ENCODE results near the gene HOXA10.

Gene HOXA10

GRCh38 chr7:27209933-27210440 is 35.9 kb upstream of the HOXA10 start:
- TF ChIP-seq, protein P1, sequence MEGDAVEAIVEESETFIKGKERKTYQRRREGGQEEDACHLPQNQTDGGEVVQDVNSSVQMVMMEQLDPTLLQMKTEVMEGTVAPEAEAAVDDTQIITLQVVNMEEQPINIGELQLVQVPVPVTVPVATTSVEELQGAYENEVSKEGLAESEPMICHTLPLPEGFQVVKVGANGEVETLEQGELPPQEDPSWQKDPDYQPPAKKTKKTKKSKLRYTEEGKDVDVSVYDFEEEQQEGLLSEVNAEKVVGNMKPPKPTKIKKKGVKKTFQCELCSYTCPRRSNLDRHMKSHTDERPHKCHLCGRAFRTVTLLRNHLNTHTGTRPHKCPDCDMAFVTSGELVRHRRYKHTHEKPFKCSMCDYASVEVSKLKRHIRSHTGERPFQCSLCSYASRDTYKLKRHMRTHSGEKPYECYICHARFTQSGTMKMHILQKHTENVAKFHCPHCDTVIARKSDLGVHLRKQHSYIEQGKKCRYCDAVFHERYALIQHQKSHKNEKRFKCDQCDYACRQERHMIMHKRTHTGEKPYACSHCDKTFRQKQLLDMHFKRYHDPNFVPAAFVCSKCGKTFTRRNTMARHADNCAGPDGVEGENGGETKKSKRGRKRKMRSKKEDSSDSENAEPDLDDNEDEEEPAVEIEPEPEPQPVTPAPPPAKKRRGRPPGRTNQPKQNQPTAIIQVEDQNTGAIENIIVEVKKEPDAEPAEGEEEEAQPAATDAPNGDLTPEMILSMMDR (IDR thresholded peaks at IDR 0.05; ENCODE audit: insufficient read depth, low read depth, low read length, missing control alignments), result no peak
- DNase-seq (ENCODE audit: low read depth), result no peak
- no peak overlapping the region for H3K4me3 ChIP-seq (ENCODE audit: low read length)

DNA sequence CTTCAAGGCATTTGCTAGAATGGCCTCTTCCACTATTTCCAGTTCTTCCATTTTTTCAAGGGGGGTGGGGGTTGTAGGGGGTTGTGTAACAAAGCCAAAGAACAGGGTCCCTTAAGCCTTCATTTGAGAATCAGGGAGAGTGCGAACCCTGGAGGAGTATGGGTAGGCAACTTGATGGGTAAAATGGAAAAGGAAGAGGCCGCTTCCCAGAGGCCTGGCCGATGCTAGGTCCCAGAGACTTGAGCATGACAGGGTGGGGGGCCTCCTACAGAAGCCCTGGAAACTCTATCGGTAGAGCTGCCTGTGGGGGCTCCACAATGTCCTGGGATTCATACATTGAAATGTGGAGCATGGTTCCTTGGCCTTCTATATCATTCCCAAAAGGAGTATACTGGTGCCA is 34.9 kb upstream of the HOXA10 start:
- no peak overlapping the region for H3K4me3 ChIP-seq (ENCODE audit: low read length)
- TF ChIP-seq, protein P1 (IDR thresholded peaks at IDR 0.05; ENCODE audit: insufficient read depth, low read depth, low read length, missing control alignments), result no peak
- DNase-seq (ENCODE audit: low read depth), result no peak

GRCh38 chr7:27207348-27207985 is 33.3 kb upstream of the HOXA10 start:
- no peak for DNase-seq (ENCODE audit: low read depth)
- H3K4me3 ChIP-seq (ENCODE audit: low read length), result no peak overlapping the region
- TF ChIP-seq, protein P1 (IDR thresholded peaks at IDR 0.05; ENCODE audit: insufficient read depth, low read depth, low read length, missing control alignments), result no peak

GRCh38 chr7:27205325-27206280 is 31.5 kb upstream of the HOXA10 start:
- TF ChIP-seq, protein P1 (IDR thresholded peaks at IDR 0.05; ENCODE audit: insufficient read depth, low read depth, low read length, missing control alignments), result no peak
- H3K4me3 ChIP-seq (ENCODE audit: low read length), result no peak overlapping the region
- DNase-seq (ENCODE audit: low read depth), result no peak

DNA sequence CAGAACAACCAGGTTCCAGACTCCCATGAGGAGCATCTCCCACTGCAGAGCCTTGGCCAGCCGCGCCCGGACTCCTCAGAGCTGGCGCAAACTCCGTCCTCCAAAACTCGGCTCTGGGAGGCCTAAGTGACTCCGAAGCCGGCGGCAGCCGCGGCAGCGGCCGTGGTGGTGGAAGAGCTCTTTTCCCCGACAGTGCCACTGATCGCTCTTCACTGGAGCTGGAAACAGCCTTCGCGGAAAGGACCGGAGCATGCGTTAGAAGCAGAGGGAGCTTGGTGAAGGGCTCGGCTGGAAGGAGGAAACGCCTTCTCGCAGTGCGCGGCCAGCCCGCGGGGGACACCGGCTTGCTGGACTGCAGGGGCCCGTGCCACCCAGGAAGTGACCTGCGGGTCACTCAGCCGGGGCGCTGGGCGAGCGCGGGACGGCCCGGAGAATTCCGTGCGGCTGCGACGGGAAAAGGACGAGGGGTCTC is 30.8 kb upstream of the HOXA10 start:
- no peak for DNase-seq (ENCODE audit: low read depth)
- TF ChIP-seq, protein P1 (IDR thresholded peaks at IDR 0.05; ENCODE audit: insufficient read depth, low read depth, low read length, missing control alignments), result no peak
- H3K4me3 ChIP-seq (ENCODE audit: low read length), result no peak overlapping the region

DNA sequence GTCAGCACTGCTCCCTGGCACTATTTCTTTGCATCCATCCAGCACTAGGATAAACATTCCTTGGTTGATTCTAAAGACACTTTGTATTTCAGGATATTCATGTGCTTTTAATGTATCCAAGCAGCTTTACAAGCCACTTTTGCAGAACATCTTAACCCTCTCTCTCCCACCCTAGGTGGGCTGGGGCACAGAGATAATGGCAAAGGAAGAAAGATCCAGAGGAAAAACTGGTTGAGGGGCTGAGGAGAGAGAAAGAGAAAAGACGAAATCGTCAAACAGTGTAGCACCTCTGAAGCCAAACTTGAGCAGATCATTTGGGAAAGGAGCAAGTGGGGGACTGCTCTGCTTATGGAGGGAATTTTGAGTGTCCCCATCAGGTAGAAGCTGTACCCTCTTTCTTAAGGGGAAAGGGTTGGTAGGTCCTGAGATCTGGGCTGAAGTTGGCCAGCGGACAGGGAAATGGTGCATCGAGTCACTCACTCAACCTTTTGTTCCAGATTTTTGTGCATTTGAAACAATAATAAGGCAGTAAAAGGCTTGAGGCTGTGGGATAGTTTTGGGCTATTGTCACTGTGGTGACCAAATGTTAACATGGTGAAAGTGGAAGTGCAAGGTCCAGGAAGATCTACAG is 30.0 kb upstream of the HOXA10 start:
- no peak for DNase-seq (ENCODE audit: low read depth)
- H3K4me3 ChIP-seq (ENCODE audit: low read length), result no peak overlapping the region
- TF ChIP-seq, protein P1 (IDR thresholded peaks at IDR 0.05; ENCODE audit: insufficient read depth, low read depth, low read length, missing control alignments), result no peak
